Measurements from ENCODE around the gene NT5C3A. TPM values are rescaled to one million over a fixed set of nuclear protein-coding genes. Genes with fewer than 3 reads are reported as not detected.
A peak's percentile ranks its signal among the peaks of the same experiment; 100 is the strongest.

The NT5C3A gene
- total and polyA plus RNA-seq, 2 of the 13 experiments (the other 11 are each of a cell fraction or from before 2014, with no cell fraction given), result 16.9 to 34.0 TPM

GRCh38 chr7:33044986-33045385, 17.6 kb downstream of the NT5C3A start:
- WGBS (ENCODE audit: low lambda C conversion rate), result 68% methylated on average over 2 of the region's 2 CpGs
- H4K20me1 ChIP-seq (ENCODE audit: insufficient read depth, low read length), result no peaks in the 10 kb centered on the region
- no peaks in the 10 kb centered on the region for H3K9me3 ChIP-seq (ENCODE audit: low read length)
- in situ Hi-C loops (cut with HindIII; ENCODE audit: extremely low pct_ligation_motif_present, low pct_unique_long_range_greater_than_20kb) (no loop called here), intact Hi-C loops (cut with micrococcal nuclease; ENCODE audit: unreplicated experiment) (loop anchor here (10.0 kb wide), 1 partner anchor 150 kb away; the partner anchor contains the start of gene KBTBD2)
- peaks cover 95% of the 10 kb centered on the region for H3K79me2 ChIP-seq (ENCODE audit: insufficient read depth, low read length)
- H3K4me1 ChIP-seq (ENCODE audit: insufficient read depth, low read length), result peaks cover 68% of the 10 kb centered on the region
- H3K27ac ChIP-seq (ENCODE audit: extremely low read length, insufficient read depth, low read length), result peak overlapping the region; percentile 99
- TF ChIP-seq ZNF737 (CRISPR knock-in tag; IDR thresholded peaks at IDR 0.05; ENCODE audit: borderline replicate concordance), result no peak
- no peak for TF ChIP-seq NFE2 (CRISPR knock-in tag; IDR thresholded peaks at IDR 0.05)
- TF ChIP-seq ZNF644 (CRISPR knock-in tag; IDR thresholded peaks at IDR 0.05; ENCODE audit: low read depth), result no peak
- TF ChIP-seq POGK (CRISPR knock-in tag; conservative IDR thresholded peaks at IDR 0.05), result no peak
- TF ChIP-seq ZNF274 (CRISPR knock-in tag; IDR thresholded peaks at IDR 0.05), result no peak
- no peak for TF ChIP-seq ZNF264 (CRISPR knock-in tag; IDR thresholded peaks at IDR 0.05)
- no peak for TF ChIP-seq KDM3A (CRISPR knock-in tag; IDR thresholded peaks at IDR 0.05; ENCODE audit: low read depth)
- TF ChIP-seq NFAT5 (CRISPR knock-in tag; IDR thresholded peaks at IDR 0.05), result no peak
- no TSS peak for BruUV-seq (replicated peaks)
- no peaks in the 10 kb centered on the region for H3K36me3 ChIP-seq (replicated peaks in 1 of 2; ENCODE audit: control insufficient read depth in 1 of 2, insufficient read depth in 2 of 2, low read length in 2 of 2)
- no peak overlapping the region for H2AFZ ChIP-seq (ENCODE audit: low read length)
- H3K4me2 ChIP-seq (ENCODE audit: low read depth, low read length), result peak overlapping the region; percentile 88
- ATAC-seq (no peak), DNase-seq (ENCODE audit: low spot score) (no peak), FAIRE-seq (no peak)
- peak overlapping the region in 2 of 3 experiments; percentile 49 to 63; a peak in 2 of 6 replicates for H3K4me3 ChIP-seq (replicated peaks in 1 of 3; ENCODE audit: insufficient read depth in 1 of 3, low read depth in 2 of 3, low read length in 3 of 3)
- POLR2A ChIA-PET, result interaction anchor here (0.7 to 1.1 kb wide), 2 partner anchors 17 to 87 kb away, joined by 3 read pairs; partner anchors contain the start of genes FKBP9 and NT5C3A
- H3K27me3 ChIP-seq (ENCODE audit: control insufficient read depth in 1 of 2, insufficient read depth in 2 of 2, low read length in 2 of 2), result no peaks in the 10 kb centered on the region; a peak in 1 of 5 replicates
- CTCF ChIA-PET (ENCODE audit: low intra/inter-chr PET ratio, low total read pairs), result no interaction called here
- H3K9ac ChIP-seq (ENCODE audit: insufficient read depth, low read depth, low read length), result peak overlapping the region; percentile 82

All from HepG2 (cell line).